Type B pancreatic cell (in vitro differentiated cells): ENCODE measurements around the gene TLCD3A. TPM values are rescaled to one million over a fixed set of nuclear protein-coding genes. Genes with fewer than 3 reads are reported as not detected.
A peak's percentile ranks its signal among the peaks of the same experiment; 100 is the strongest.
"Not testable (repeated sequence)": the region's sequence is repeated elsewhere in the genome, so short reads cannot be mapped to it uniquely, and the experiment has no call there.

ENCODE experiments used
- DNase-seq: peaks from one replicate; pipeline ENCODE4 v3.0.0; 2021; ENCODE audit warnings: mixed read lengths; ENCODE audit not compliant: unreplicated experiment; ENCODE audit errors: extremely low spot score
- H3K27ac Mint-ChIP-seq: 2 replicates; pipeline ENCODE4 v1.8.0; 2021; ENCODE audit warnings: mild to moderate bottlenecking, mixed read lengths
- H3K27me3 Mint-ChIP-seq: 2 replicates; pipeline ENCODE4 v1.8.0; 2021; ENCODE audit warnings: mixed read lengths
- H3K36me3 Mint-ChIP-seq: 2 replicates; pipeline ENCODE4 v1.8.0; 2021; ENCODE audit warnings: mixed read lengths
- H3K4me1 Mint-ChIP-seq: one replicate; pipeline ENCODE4 v1.8.0; 2021; ENCODE audit warnings: mixed read lengths; ENCODE audit not compliant: unreplicated experiment
- H3K4me3 Mint-ChIP-seq: 2 replicates; pipeline ENCODE4 v1.8.0; 2021; ENCODE audit warnings: mild to moderate bottlenecking, mixed read lengths
- H3K9me3 Mint-ChIP-seq: 2 replicates; pipeline ENCODE4 v1.8.0; 2021; ENCODE audit warnings: mixed read lengths
- total RNA-seq: library from RNA; stranded (reverse); gene quantifications from 2 replicates; pipeline ENCODE4 v1.2.1, GENCODE V29; 2021; ENCODE audit warnings: low replicate concordance
- TF ChIP-seq, protein P1 (sequence below): fragments of 200-600 bp; sonication (generic); conservative IDR thresholded peaks from 2 replicates; pipeline ENCODE4 v1.5.0; 2021; ENCODE audit warnings: antibody characterized with exemption, mild to moderate bottlenecking

Gene TLCD3A
- total RNA-seq, 1 donor from 2014 or later = 19.3 TPM

DNA sequence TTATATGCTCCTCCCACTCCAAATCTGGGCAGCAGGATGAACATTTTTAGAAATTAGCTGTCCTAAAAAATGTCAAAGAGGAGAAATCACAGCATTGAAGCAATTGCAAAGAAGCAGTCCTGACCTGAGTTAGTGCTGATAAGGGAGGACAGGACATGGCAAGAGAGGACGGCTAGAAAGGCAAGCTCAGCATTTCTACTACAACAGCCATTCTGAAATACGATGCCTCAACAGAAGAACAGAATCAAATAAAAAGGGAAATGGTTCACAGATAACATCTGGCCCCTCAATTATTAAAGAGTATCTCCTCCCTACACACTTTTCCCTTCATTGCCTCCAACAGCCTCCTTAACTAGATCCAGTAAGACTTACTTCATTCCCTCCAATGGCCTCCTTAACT, 36.0 kb upstream of the TLCD3A start:
- H3K9me3 Mint-ChIP-seq = no peaks in the 10 kb centered on the region
- H3K4me1 Mint-ChIP-seq = peaks cover 26% of the 10 kb centered on the region
- no peak overlapping the region for H3K27ac Mint-ChIP-seq
- H3K36me3 Mint-ChIP-seq = peaks cover 16% of the 10 kb centered on the region
- no peak for DNase-seq
- no peaks in the 10 kb centered on the region for H3K27me3 Mint-ChIP-seq
- TF ChIP-seq, protein P1, sequence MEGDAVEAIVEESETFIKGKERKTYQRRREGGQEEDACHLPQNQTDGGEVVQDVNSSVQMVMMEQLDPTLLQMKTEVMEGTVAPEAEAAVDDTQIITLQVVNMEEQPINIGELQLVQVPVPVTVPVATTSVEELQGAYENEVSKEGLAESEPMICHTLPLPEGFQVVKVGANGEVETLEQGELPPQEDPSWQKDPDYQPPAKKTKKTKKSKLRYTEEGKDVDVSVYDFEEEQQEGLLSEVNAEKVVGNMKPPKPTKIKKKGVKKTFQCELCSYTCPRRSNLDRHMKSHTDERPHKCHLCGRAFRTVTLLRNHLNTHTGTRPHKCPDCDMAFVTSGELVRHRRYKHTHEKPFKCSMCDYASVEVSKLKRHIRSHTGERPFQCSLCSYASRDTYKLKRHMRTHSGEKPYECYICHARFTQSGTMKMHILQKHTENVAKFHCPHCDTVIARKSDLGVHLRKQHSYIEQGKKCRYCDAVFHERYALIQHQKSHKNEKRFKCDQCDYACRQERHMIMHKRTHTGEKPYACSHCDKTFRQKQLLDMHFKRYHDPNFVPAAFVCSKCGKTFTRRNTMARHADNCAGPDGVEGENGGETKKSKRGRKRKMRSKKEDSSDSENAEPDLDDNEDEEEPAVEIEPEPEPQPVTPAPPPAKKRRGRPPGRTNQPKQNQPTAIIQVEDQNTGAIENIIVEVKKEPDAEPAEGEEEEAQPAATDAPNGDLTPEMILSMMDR = no peak
- no peak overlapping the region for H3K4me3 Mint-ChIP-seq

GRCh38 chr17:697682-698081, 34.7 kb upstream of the TLCD3A start:
- Mint-ChIP-seq H3K4me3 (no peak overlapping the region), H3K4me1 (peaks cover 26% of the 10 kb centered on the region), H3K36me3 (peaks cover 16% of the 10 kb centered on the region), H3K27me3 (no peaks in the 10 kb centered on the region), H3K27ac (no peak overlapping the region), H3K9me3 (no peaks in the 10 kb centered on the region)
- DNase-seq = no peak
- TF ChIP-seq, protein P1 = no peak

GRCh38 chr17:698096-698495, 34.3 kb upstream of the TLCD3A start:
- H3K36me3 Mint-ChIP-seq = peaks cover 16% of the 10 kb centered on the region
- H3K4me3 Mint-ChIP-seq, H3K27me3 Mint-ChIP-seq, H3K27ac Mint-ChIP-seq, H3K9me3 Mint-ChIP-seq, DNase-seq: not testable (repeated sequence)
- peaks cover 26% of the 10 kb centered on the region for H3K4me1 Mint-ChIP-seq

GRCh38 chr17:699345-699744, 33.1 kb upstream of the TLCD3A start:
- no peak overlapping the region for H3K27ac Mint-ChIP-seq
- H3K4me3 Mint-ChIP-seq = no peak overlapping the region
- H3K4me1 Mint-ChIP-seq = peaks cover 22% of the 10 kb centered on the region
- H3K27me3 Mint-ChIP-seq = no peaks in the 10 kb centered on the region
- peaks cover 13% of the 10 kb centered on the region for H3K36me3 Mint-ChIP-seq
- H3K9me3 Mint-ChIP-seq = no peaks in the 10 kb centered on the region
- TF ChIP-seq, protein P1 = no peak
- no peak for DNase-seq

GRCh38 chr17:700504-701094, 31.8 kb upstream of the TLCD3A start:
- DNase-seq = no peak
- TF ChIP-seq, protein P1 = peak; percentile 93
- no peak overlapping the region for H3K4me3 Mint-ChIP-seq
- no peak overlapping the region for H3K27ac Mint-ChIP-seq
- H3K9me3 Mint-ChIP-seq = no peaks in the 10 kb centered on the region
- H3K36me3 Mint-ChIP-seq = peaks cover 8% of the 10 kb centered on the region
- H3K4me1 Mint-ChIP-seq = peaks cover 18% of the 10 kb centered on the region
- no peaks in the 10 kb centered on the region for H3K27me3 Mint-ChIP-seq

GRCh38 chr17:703081-703875, 29.1 kb upstream of the TLCD3A start:
- peaks cover 4% of the 10 kb centered on the region for H3K36me3 Mint-ChIP-seq
- TF ChIP-seq, protein P1 = no peak
- no peaks in the 10 kb centered on the region for H3K27me3 Mint-ChIP-seq
- no peak overlapping the region for H3K4me3 Mint-ChIP-seq
- no peaks in the 10 kb centered on the region for H3K9me3 Mint-ChIP-seq
- DNase-seq = no peak
- H3K27ac Mint-ChIP-seq = no peak overlapping the region
- H3K4me1 Mint-ChIP-seq = peaks cover 6% of the 10 kb centered on the region
